Heart left ventricle (tissue), 16 donors: ENCODE data around the gene NAGPA. TPM values are rescaled to one million over a fixed set of nuclear protein-coding genes. Genes with fewer than 3 reads are reported as not detected.
A peak's percentile ranks its signal among the peaks of the same experiment; 100 is the strongest.

Source experiments
- ATAC-seq, 4 donors: fragments of 200-7000 bp; cut with Tn5 transposase; one replicate each; pipeline ENCODE4 v1.9.1; 2020 to 2022; ENCODE audit warnings: moderate library complexity in 4 of 4, mild to moderate bottlenecking in 3 of 4, moderate number of reproducible peaks in 1 of 4
- DNase-seq, 5 donors: peaks; one replicate each; pipeline ENCODE4 v3.0.0-alpha.2; 2020
- H3K27ac ChIP-seq, 12 donors: fragments of 200-600 bp; sonication (generic) in 4 of 12; one replicate each; pipeline versions ENCODE4 v1.5.0 to v1.8.0; 2016 to 2022; ENCODE audit warnings: mild to moderate bottlenecking in 2 of 12
- H3K27me3 ChIP-seq, 9 donors: fragments of 200-600 bp; sonication (generic) in 2 of 9; one replicate each; pipeline versions ENCODE4 v1.5.1 to v1.8.0; 2016 to 2022; ENCODE audit warnings: mild to moderate bottlenecking in 3 of 9
- H3K36me3 ChIP-seq, 9 donors: fragments of 200-600 bp; sonication (generic) in 2 of 9; one replicate each; pipeline versions ENCODE4 v1.5.0 to v1.8.0; 2018 to 2022; ENCODE audit warnings: mild to moderate bottlenecking in 2 of 9
- H3K4me1 ChIP-seq, 12 donors: fragments of 200-600 bp; sonication (generic) in 4 of 12; one replicate each; pipeline versions ENCODE4 v1.5.0 to v1.8.0; 2016 to 2022; ENCODE audit warnings: mild to moderate bottlenecking in 3 of 12
- H3K4me3 ChIP-seq, 12 donors: fragments of 200-600 bp; sonication (generic) in 4 of 12; one replicate each; pipeline versions ENCODE4 v1.5.0 to v1.8.0; 2017 to 2022; ENCODE audit warnings: mild to moderate bottlenecking in 9 of 12, moderate library complexity in 4 of 12
- H3K9me3 ChIP-seq, 12 donors: fragments of 200-600 bp; sonication (generic) in 4 of 12; one replicate each; pipeline versions ENCODE4 v1.5.0 to v1.8.0; 2016 to 2022; ENCODE audit warnings: mild to moderate bottlenecking in 1 of 12
- POLR2A ChIP-seq, 2 donors: fragments of 450-650 bp; IDR thresholded peaks; one replicate each; pipeline ENCODE4 v1.6.1; 2017; ENCODE audit warnings: antibody characterized with exemption in 2 of 2, mild to moderate bottlenecking in 2 of 2, moderate library complexity in 2 of 2
- WGBS, 4 donors: extraction: QIAGEN DNeasy Blood & Tissue Kit in 2 of 4; methylation state at CpG; one replicate each; pipeline versions ENCODE4 v1.1.5 to v1.1.7; 2013 to 2018; 5-methylcytosine and 5-hydroxymethylcytosine counted together
- intact Hi-C, 10 donors: fragments of 100-400 bp; cut with DNase I; formaldehyde crosslinking; loops; one replicate each; pipeline versions ENCODE4 v1.11.1 to v1.14.2; 2022
- polyA plus RNA-seq, 2 donors: library from polyadenylated mRNA; stranded (reverse); fragments of 200-250 nt; gene quantifications; one replicate each; pipeline ENCODE4 v1.2.3, GENCODE V29; 2013
- total RNA-seq, 9 donors: library from RNA; depleted of rRNA in 2 of 9; stranded (reverse); fragments of >200 nt in 2 of 9; fragmentation: NEBNext Ultra II Directional in 3 of 9; extraction: Animal tissue kit (Norgen Biotek cat#: 25700) in 3 of 9; gene quantifications; one replicate each; pipeline versions ENCODE4 v1.1.0 to v1.2.4, GENCODE V29; 2016 to 2023
- TF ChIP-seq, protein P1 (sequence below), 12 donors: fragments of 200-600 bp; sonication (generic) in 4 of 12; IDR thresholded peaks; one replicate each; pipeline versions ENCODE4 v1.5.0 to v1.8.0; 2018 to 2022; ENCODE audit warnings: antibody characterized with exemption in 12 of 12, mild to moderate bottlenecking in 5 of 12
- donor health status: ischemic (EF 13 %, LVEDD 7.1; RV severe dilation, severe dysfunction).
- donor health status: healthy with polysubstance abuse.
- donor health status: DM: no; HTN: yes; CAD: no.
- donor health status: DM: no; HTN: no; CAD: no.
- donor health status: ischemic (EF 25% LVEDD 6.9; RV normal size, moderate dysfunction).
- donor health status: ischemic (EF 25% LVEDD 5.7; RV mildly dilated, moderate dysfunction).
- donor health status: healthy.
- donor health status: DM: yes; HTN: yes; CAD: no.
- donor health status: ischemic (EF 35%, LVEDD 5.7; RV mildly dilated, moderate dysfunction).
- donor health status: nonischemic (EF 11% LVEDD 7.7; RV severe dilation, severe dysfunction).
- donor health status: DM: yes; HTN: yes; CAD: no.
- donor health status: PGD.
- donor health status: ischemic (EF 29% LVEDD 5.4; RV normal size, mild dysfunction).
- donor health status: nonischemic (EF 23%, LVEDD 6.1; RV moderate dilation, normal function).

Gene NAGPA
- total and polyA plus RNA-seq, 11 donors, result 3.8 to 14.6 (median 7.8) TPM

DNA sequence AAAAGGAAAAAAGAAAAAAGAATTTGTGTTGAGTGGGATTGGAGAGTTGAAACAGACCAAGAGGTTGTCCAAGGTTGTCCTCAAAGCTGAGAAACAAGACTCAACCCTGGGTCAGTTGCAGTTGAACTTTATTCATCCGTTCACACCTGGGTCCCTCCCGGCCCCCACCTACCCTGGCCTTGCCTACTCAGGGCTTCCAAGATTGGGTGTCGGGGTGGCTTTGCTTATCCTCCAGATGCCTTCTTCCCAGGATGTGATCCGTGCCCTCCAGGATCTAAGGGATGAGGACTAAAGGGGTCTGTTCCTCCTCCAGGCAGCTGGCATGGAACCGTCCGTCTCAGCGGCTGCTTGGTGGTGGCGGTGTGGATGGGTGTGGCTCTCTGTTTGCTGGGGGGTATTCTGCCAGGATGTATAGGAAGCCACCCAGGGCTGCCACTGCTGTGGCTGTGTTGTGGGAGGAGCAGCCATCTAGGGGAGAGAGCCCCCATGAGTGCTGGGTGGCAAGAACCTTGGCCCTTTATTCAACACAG lies 10.3 kb upstream of the NAGPA start:
- Histone ChIP-seq H3K36me3 (peaks cover 0 to 4% (median 0%) of the 10 kb centered on the region in 9 donors), H3K27ac (no peak overlapping the region), H3K4me3 (no peak overlapping the region), H3K27me3 (no peaks in the 10 kb centered on the region), H3K4me1 (no peaks in the 10 kb centered on the region), H3K9me3 (no peaks in the 10 kb centered on the region)
- ATAC-seq (no peak), DNase-seq (peak in 1 of 5 donors; percentile 11)
- TF ChIP-seq, protein P1, sequence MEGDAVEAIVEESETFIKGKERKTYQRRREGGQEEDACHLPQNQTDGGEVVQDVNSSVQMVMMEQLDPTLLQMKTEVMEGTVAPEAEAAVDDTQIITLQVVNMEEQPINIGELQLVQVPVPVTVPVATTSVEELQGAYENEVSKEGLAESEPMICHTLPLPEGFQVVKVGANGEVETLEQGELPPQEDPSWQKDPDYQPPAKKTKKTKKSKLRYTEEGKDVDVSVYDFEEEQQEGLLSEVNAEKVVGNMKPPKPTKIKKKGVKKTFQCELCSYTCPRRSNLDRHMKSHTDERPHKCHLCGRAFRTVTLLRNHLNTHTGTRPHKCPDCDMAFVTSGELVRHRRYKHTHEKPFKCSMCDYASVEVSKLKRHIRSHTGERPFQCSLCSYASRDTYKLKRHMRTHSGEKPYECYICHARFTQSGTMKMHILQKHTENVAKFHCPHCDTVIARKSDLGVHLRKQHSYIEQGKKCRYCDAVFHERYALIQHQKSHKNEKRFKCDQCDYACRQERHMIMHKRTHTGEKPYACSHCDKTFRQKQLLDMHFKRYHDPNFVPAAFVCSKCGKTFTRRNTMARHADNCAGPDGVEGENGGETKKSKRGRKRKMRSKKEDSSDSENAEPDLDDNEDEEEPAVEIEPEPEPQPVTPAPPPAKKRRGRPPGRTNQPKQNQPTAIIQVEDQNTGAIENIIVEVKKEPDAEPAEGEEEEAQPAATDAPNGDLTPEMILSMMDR (IDR thresholded peaks at IDR 0.05), result no peak
- TF ChIP-seq POLR2A (IDR thresholded peaks at IDR 0.05), result no peak
- WGBS, 4 donors, result 93 to 97% (median 95%) methylated on average over 8 of the region's 8 CpGs
- intact Hi-C loops, result no loop called here

GRCh38 chr16:5042574-5043171 lies 8.9 kb upstream of the NAGPA start:
- no peak overlapping the region for H3K4me3 ChIP-seq
- no peaks in the 10 kb centered on the region for H3K9me3 ChIP-seq
- DNase-seq (peak in 1 of 5 donors; percentile 9), ATAC-seq (no peak)
- H3K36me3 ChIP-seq, result peaks cover 0 to 4% (median 0%) of the 10 kb centered on the region in 9 donors
- 70 to 81% (median 78%) methylated on average over 14 of the region's 14 CpGs for WGBS, 4 donors
- no peaks in the 10 kb centered on the region for H3K27me3 ChIP-seq
- H3K27ac ChIP-seq, result no peak overlapping the region
- H3K4me1 ChIP-seq, result no peaks in the 10 kb centered on the region
- TF ChIP-seq, protein P1 (IDR thresholded peaks at IDR 0.05), result no peak
- no peak for TF ChIP-seq POLR2A (IDR thresholded peaks at IDR 0.05)
- intact Hi-C loops, result no loop called here

DNA sequence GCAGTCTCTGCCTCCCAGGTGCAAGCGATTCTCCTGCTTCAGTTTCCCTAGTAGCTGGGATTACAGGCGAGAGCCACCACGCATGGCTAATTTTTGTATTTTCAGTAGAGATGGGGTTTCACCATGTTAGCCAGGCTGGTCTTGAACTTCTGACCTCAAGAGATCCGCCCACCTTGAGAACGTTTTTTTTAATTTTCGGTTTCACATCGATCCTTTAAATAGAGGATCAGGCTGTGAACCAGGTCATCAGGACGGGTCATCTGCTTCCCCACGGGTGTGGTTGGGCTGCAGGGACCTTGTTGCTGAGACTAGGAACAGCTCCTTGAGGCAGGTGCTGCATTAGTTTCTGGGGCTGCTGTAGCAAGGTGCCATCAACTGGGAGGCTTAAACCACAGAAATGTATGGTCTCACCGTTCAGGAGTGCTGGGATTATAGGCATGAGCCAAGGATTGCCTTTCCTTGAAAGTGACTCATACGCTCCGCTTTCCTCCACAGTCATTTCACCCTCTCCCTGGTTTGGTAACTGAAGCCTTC lies 7.9 kb upstream of the NAGPA start:
- 76 to 83% (median 77%) methylated on average over 12 of the region's 12 CpGs for WGBS, 4 donors
- H3K36me3 ChIP-seq, result peaks cover 0 to 4% (median 0%) of the 10 kb centered on the region in 9 donors
- H3K27me3 ChIP-seq, result no peaks in the 10 kb centered on the region
- no peaks in the 10 kb centered on the region for H3K9me3 ChIP-seq
- TF ChIP-seq POLR2A (IDR thresholded peaks at IDR 0.05), result no peak
- TF ChIP-seq, protein P1 (IDR thresholded peaks at IDR 0.05), result no peak
- H3K27ac ChIP-seq, result no peak overlapping the region
- peaks cover 0 to 1% (median 0%) of the 10 kb centered on the region in 12 donors for H3K4me1 ChIP-seq
- intact Hi-C loops, result no loop called here
- DNase-seq (peak in 1 of 5 donors; percentile 1), ATAC-seq (no peak)
- no peak overlapping the region for H3K4me3 ChIP-seq

DNA sequence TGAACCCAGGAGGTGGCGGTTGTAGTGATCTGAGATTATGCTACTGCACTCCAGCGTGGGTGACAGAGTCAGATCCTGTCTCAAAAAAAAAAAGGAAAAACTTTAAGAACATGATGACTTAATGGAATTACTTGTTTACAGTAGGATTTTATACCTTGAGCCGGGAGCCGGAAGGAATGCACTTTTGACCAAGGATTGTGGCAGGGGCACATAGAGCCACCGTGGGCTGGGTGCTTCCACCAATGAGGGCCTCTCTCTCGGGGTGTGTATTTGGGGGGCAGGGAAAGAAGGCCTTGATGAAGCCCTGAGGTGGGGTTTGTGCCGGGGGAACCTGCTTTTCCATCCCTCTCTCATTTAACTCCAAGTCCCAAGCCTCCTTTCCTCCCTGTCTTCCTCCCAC lies 6.7 kb upstream of the NAGPA start:
- Histone ChIP-seq H3K27ac (no peak overlapping the region), H3K4me3 (no peak overlapping the region), H3K4me1 (peaks cover 0 to 6% (median 0%) of the 10 kb centered on the region in 12 donors), H3K9me3 (no peaks in the 10 kb centered on the region), H3K36me3 (peaks cover 0 to 4% (median 0%) of the 10 kb centered on the region in 9 donors), H3K27me3 (no peaks in the 10 kb centered on the region)
- 74 to 84% (median 76%) methylated on average over 7 of the region's 7 CpGs for WGBS, 4 donors
- no peak for TF ChIP-seq POLR2A (IDR thresholded peaks at IDR 0.05)
- intact Hi-C loops, result no loop called here
- DNase-seq (peak in 1 of 5 donors; percentile 2), ATAC-seq (no peak)
